K562 (cell line): ENCODE measurements around the gene MTG1. TPM values are rescaled to one million over a fixed set of nuclear protein-coding genes. Genes with fewer than 3 reads are reported as not detected.

Experiments
- ATAC-seq: fragments of 200-7000 bp; cut with Tn5 transposase; 3 replicates; pipeline ENCODE4 v1.9.1; 2020; ENCODE audit warnings: moderate library complexity
- BruUV-seq: library from RNA; stranded (reverse); fragments of 400-500 nt; replicated peaks from 2 replicates; lab custom pipeline; 2021; lab: Mats Ljungman, UMichigan
- CTCF ChIA-PET: fragments of 300-600 bp; formaldehyde crosslinking; extraction: SDS; loops from one replicate; lab custom pipeline; 2021; ENCODE audit warnings: low intra/inter-chr PET ratio; lab: Yijun Ruan, JAX
- POLR2A ChIA-PET: fragments of 300-600, 350-650 bp; sonication (Branson Sonifier 250); formaldehyde crosslinking; extraction: SDS; loops from one replicate; lab custom pipeline; 2021; ENCODE audit warnings: antibody characterized with exemption, inconsistent platforms; lab: Yijun Ruan, JAX
- DNase-seq, 4 experiments: peaks; one replicate each; pipeline versions ENCODE4 v3.0.0 to v3.0.0-alpha.2; 2011 to 2018; ENCODE audit warnings: low spot score in 3 of 4, mixed read lengths in 3 of 4; ENCODE audit errors: extremely low read depth in 1 of 4
- FAIRE-seq: peaks from 2 replicates; lab custom pipeline; 2011; peaks lifted over from hg19 to GRCh38; lab: Jason Lieb, UNC
- H2AFZ ChIP-seq: 2 replicates; pipeline ENCODE4 v1.6.0; 2011; ENCODE audit warnings: low read depth, low read length, control low read depth, inconsistent platforms
- H3K27ac ChIP-seq: fragments of 200-600 bp; 3 replicates; pipeline ENCODE4 v1.8.0; 2011; ENCODE audit warnings: low read depth, mild to moderate bottlenecking, control low read depth, inconsistent platforms, low read length, moderate library complexity, mixed read lengths; ENCODE audit errors: extremely low read depth
- H3K27me3 ChIP-seq, 2 experiments: fragments of 300-600 bp in 1 of 2; 2 replicates in 1 of 2; 3 replicates in 1 of 2; pipeline versions ENCODE4 v1.6.0 to v1.8.0; 2011; ENCODE audit warnings: inconsistent platforms in 2 of 2, low read length in 2 of 2, mild to moderate bottlenecking in 1 of 2, mixed read lengths in 1 of 2, moderate library complexity in 1 of 2; ENCODE audit not compliant: control insufficient read depth in 2 of 2, insufficient read depth in 2 of 2
- H3K36me3 ChIP-seq: fragments of 300-600 bp; 3 replicates; pipeline ENCODE4 v1.8.0; 2011; ENCODE audit warnings: mild to moderate bottlenecking, low read length, inconsistent platforms; ENCODE audit not compliant: control insufficient read depth, insufficient read depth
- H3K4me1 ChIP-seq, 2 experiments: fragments of 200-600 bp in 1 of 2; replicated peaks in 1 of 2; 2 replicates in 1 of 2; 3 replicates in 1 of 2; pipeline versions ENCODE4 v1.5.1 to v1.8.0; 2011; ENCODE audit warnings: inconsistent platforms in 2 of 2, low read length in 2 of 2, mild to moderate bottlenecking in 1 of 2, mixed read lengths in 1 of 2, moderate library complexity in 1 of 2; ENCODE audit not compliant: control insufficient read depth in 2 of 2, insufficient read depth in 2 of 2
- H3K4me2 ChIP-seq: 2 replicates; pipeline ENCODE4 v1.6.1; 2011; ENCODE audit warnings: low read length, control low read depth, inconsistent platforms, mixed read lengths; ENCODE audit not compliant: insufficient read depth
- H3K4me3 ChIP-seq: fragments of 200-600 bp; sonication (generic), shearing (Covaris generic); 2 replicates; pipeline ENCODE4 v1.5.1; 2016; ENCODE audit warnings: control low read depth, inconsistent platforms
- H3K79me2 ChIP-seq: fragments of 200-600 bp; 3 replicates; pipeline ENCODE4 v1.8.0; 2011; ENCODE audit warnings: low read length, inconsistent platforms; ENCODE audit not compliant: control insufficient read depth, insufficient read depth
- H3K9ac ChIP-seq, 2 experiments: 2 replicates each; pipeline versions ENCODE4 v1.6.0 to v1.6.1; 2011; ENCODE audit warnings: low read depth in 2 of 2, low read length in 2 of 2, control low read depth in 1 of 2, inconsistent platforms in 1 of 2, mild to moderate bottlenecking in 1 of 2, mixed read lengths in 1 of 2; ENCODE audit not compliant: insufficient read depth in 1 of 2
- H3K9me1 ChIP-seq: one replicate; pipeline ENCODE4 v1.6.0; 2011; ENCODE audit warnings: inconsistent platforms, mild to moderate bottlenecking, low read length, moderate library complexity; ENCODE audit not compliant: control insufficient read depth, insufficient read depth
- H3K9me3 ChIP-seq: replicated peaks from 2 replicates; pipeline ENCODE4 v1.5.1; 2011; ENCODE audit warnings: low read depth, low read length, inconsistent platforms; ENCODE audit not compliant: control insufficient read depth, insufficient read depth
- H4K20me1 ChIP-seq: replicated peaks from 2 replicates; pipeline ENCODE4 v1.6.1; 2011; ENCODE audit warnings: low read length, inconsistent platforms, mixed read lengths; ENCODE audit not compliant: control insufficient read depth, insufficient read depth
- CBFA2T2 ChIP-seq: fragments of 450-650 bp; conservative IDR thresholded peaks from 2 replicates; pipeline ENCODE4 v1.6.1; 2017; ENCODE audit warnings: mild to moderate bottlenecking
- CTBP1 ChIP-seq: fragments of 450-650 bp; IDR thresholded peaks from 2 replicates; pipeline ENCODE4 v1.6.1; 2016; ENCODE audit warnings: borderline replicate concordance
- ERF ChIP-seq: fragments of 450-650 bp; formaldehyde crosslinking; IDR thresholded peaks from 2 replicates; pipeline ENCODE4 v1.4.0; 2020; ENCODE audit warnings: mild to moderate bottlenecking, mixed read lengths
- JUN ChIP-seq, 2 experiments: sonication (generic) in 1 of 2; formaldehyde crosslinking in 1 of 2; IDR thresholded peaks; 2 replicates each; pipeline versions ENCODE4 v1.6.1 to v1.8.0; 2012 to 2022; ENCODE audit warnings: borderline replicate concordance in 2 of 2, mild to moderate bottlenecking in 2 of 2, improper control_type of control experiment in 1 of 2, low read depth in 1 of 2, low read length in 1 of 2, missing genetic modification reagents in 1 of 2
- L3MBTL2 ChIP-seq: fragments of 450-650 bp; IDR thresholded peaks from 2 replicates; pipeline ENCODE4 v1.6.1; 2016; ENCODE audit warnings: mild to moderate bottlenecking, moderate library complexity
- MAFF ChIP-seq: IDR thresholded peaks from 2 replicates; pipeline ENCODE4 v1.6.1; 2012; ENCODE audit warnings: low read length, improper control_type of control experiment
- NFIX ChIP-seq: fragments of 250-450 bp; sonication (Bioruptor Pico); IDR thresholded peaks from 2 replicates; pipeline ENCODE4 v1.4.0; 2020; ENCODE audit warnings: low read depth, mild to moderate bottlenecking, moderate library complexity
- POLR3A ChIP-seq: IDR thresholded peaks from 2 replicates; pipeline ENCODE4 v1.6.1; 2011; ENCODE audit warnings: borderline replicate concordance, mild to moderate bottlenecking, moderate library complexity; ENCODE audit not compliant: insufficient read length, insufficient read depth; ENCODE audit errors: extremely low read depth
- TAF7 ChIP-seq: fragments of 450-650 bp; IDR thresholded peaks from 2 replicates; pipeline ENCODE4 v1.6.1; 2016; ENCODE audit warnings: missing genetic modification characterization, missing compliant biosample characterization
- ZNF282 ChIP-seq: sonication (generic); formaldehyde crosslinking; IDR thresholded peaks from 2 replicates; pipeline ENCODE4 v1.8.1; 2023; ENCODE audit warnings: missing genetic modification reagents
- ZNF57 ChIP-seq: fragments of 450-650 bp; formaldehyde crosslinking; IDR thresholded peaks from 2 replicates; pipeline ENCODE4 v1.4.0; 2020; ENCODE audit warnings: mild to moderate bottlenecking, moderate library complexity
- ZNF668 ChIP-seq: fragments of 250-450 bp; sonication (Bioruptor Pico); IDR thresholded peaks from 2 replicates; pipeline ENCODE4 v1.8.0; 2022; ENCODE audit warnings: mild to moderate bottlenecking, inconsistent platforms
- ZSCAN32 ChIP-seq: fragments of 450-650 bp; formaldehyde crosslinking; IDR thresholded peaks from 2 replicates; pipeline ENCODE4 v1.4.0; 2020; ENCODE audit warnings: mild to moderate bottlenecking, moderate library complexity
- WGBS: fragments of 100-300 bp; shearing (Covaris generic); methylation state at CpG from one replicate; pipeline ENCODE4 v1.1.6; 2016; ENCODE audit warnings: low coverage, mixed read lengths; ENCODE audit not compliant: insufficient coverage; ENCODE audit errors: missing lambda C conversion rate; 5-methylcytosine and 5-hydroxymethylcytosine counted together
- in situ Hi-C: fragments of 300-500 bp; cut with MboI; formaldehyde crosslinking; loops from 4 replicates; pipeline ENCODE4 v1.15.0; 2018; ENCODE audit warnings: inconsistent platforms, mixed read lengths
- intact Hi-C: fragments of 100-400 bp; cut with micrococcal nuclease; formaldehyde crosslinking; loops from 2 replicates; pipeline ENCODE4 v1.14.2; 2022
- polyA plus RNA-seq, 8 experiments: library from polyadenylated mRNA; depleted of rRNA in 4 of 8; stranded (reverse) in 5 of 8; unstranded in 3 of 8; fragments of >200 nt; fragmentation: Nextera tagmentation in 2 of 8; fragmentation: Illumina TruSeq in 1 of 8; extraction: Ambion mirVana in 2 of 8; extraction: Trizol in 1 of 8; gene quantifications; 2 replicates each; pipeline versions ENCODE4 v1.2.1 to v1.2.3, GENCODE V29; 2011 to 2014; ENCODE audit warnings: inconsistent platforms in 1 of 8, missing spikeins in 1 of 8
- total RNA-seq, 7 experiments: library from RNA; depleted of rRNA in 6 of 7; stranded (reverse); fragments of >200 nt in 6 of 7; fragmentation: Illumina TruSeq in 2 of 7; extraction: Trizol in 2 of 7; gene quantifications; 2 replicates each; pipeline versions ENCODE4 v1.2.1 to v1.2.3, GENCODE V29; 2011 to 2021; ENCODE audit warnings: low replicate concordance in 1 of 7
- TF ChIP-seq, protein P1 (sequence below): sonication (generic); formaldehyde crosslinking; IDR thresholded peaks from 2 replicates; pipeline ENCODE4 v1.8.0; 2022; ENCODE audit warnings: mild to moderate bottlenecking, missing genetic modification reagents

Gene MTG1
- total and polyA plus RNA-seq, 9 of the 15 experiments (the other 6 are each of a cell fraction or from before 2014, with no cell fraction given) = 2.8 to 28.2 (median 15.4) TPM

- CTCF ChIA-PET = no interaction called here
- H3K27me3 ChIP-seq = no peaks in the 10 kb centered on the region
- in situ Hi-C loops = no loop called here
- H3K79me2 ChIP-seq = peaks cover 19% of the 10 kb centered on the region
- H3K27ac ChIP-seq = peak overlapping the region; percentile 83; the same call in 2 of the 3 replicates
- intact Hi-C loops = loop anchor here (5.0 to 10.0 kb wide), 2 partner anchors 34 to 66 kb away; partner anchors contain the start of gene FUOM
- no peak overlapping the region for H3K4me3 ChIP-seq
- H3K4me2 ChIP-seq = peak overlapping the region; percentile 92
- no TSS peak for BruUV-seq
- H3K36me3 ChIP-seq = peaks cover 11% of the 10 kb centered on the region; the same call in 1 of the 3 replicates
- DNase-seq = no peak
- no peaks in the 10 kb centered on the region for H3K9me1 ChIP-seq
- WGBS = 94% methylated on average over 12 of the region's 12 CpGs
- POLR2A ChIA-PET = interaction anchor here (1.6 kb wide), 1 partner anchor 14 kb away, joined by 5 read pairs; no protein-coding TSS in a partner anchor
- H3K9ac ChIP-seq = peak overlapping the region in 1 of 2 experiments; percentile 52; a peak in 2 of 4 replicates
- no peaks in the 10 kb centered on the region for H4K20me1 ChIP-seq
- no peak overlapping the region for H2AFZ ChIP-seq
- TF ChIP-seq CBFA2T2 (no peak), JUN (IDR thresholded peaks at IDR 0.05; ENCODE audit: borderline replicate concordance, low read depth, low read length) (no peak), JUN (CRISPR knock-in tag; IDR thresholded peaks at IDR 0.05; ENCODE audit: borderline replicate concordance) (no peak), L3MBTL2 (no peak), POLR3A (no peak), ZSCAN32 (CRISPR knock-in tag) (no peak), ZNF668 (CRISPR knock-in tag) (no peak), ZNF57 (no peak), CTBP1 (no peak), ZNF282 (CRISPR knock-in tag) (no peak), TAF7 (tag) (no peak), ERF (no peak), NFIX (no peak), MAFF (no peak)
- TF ChIP-seq, protein P1, sequence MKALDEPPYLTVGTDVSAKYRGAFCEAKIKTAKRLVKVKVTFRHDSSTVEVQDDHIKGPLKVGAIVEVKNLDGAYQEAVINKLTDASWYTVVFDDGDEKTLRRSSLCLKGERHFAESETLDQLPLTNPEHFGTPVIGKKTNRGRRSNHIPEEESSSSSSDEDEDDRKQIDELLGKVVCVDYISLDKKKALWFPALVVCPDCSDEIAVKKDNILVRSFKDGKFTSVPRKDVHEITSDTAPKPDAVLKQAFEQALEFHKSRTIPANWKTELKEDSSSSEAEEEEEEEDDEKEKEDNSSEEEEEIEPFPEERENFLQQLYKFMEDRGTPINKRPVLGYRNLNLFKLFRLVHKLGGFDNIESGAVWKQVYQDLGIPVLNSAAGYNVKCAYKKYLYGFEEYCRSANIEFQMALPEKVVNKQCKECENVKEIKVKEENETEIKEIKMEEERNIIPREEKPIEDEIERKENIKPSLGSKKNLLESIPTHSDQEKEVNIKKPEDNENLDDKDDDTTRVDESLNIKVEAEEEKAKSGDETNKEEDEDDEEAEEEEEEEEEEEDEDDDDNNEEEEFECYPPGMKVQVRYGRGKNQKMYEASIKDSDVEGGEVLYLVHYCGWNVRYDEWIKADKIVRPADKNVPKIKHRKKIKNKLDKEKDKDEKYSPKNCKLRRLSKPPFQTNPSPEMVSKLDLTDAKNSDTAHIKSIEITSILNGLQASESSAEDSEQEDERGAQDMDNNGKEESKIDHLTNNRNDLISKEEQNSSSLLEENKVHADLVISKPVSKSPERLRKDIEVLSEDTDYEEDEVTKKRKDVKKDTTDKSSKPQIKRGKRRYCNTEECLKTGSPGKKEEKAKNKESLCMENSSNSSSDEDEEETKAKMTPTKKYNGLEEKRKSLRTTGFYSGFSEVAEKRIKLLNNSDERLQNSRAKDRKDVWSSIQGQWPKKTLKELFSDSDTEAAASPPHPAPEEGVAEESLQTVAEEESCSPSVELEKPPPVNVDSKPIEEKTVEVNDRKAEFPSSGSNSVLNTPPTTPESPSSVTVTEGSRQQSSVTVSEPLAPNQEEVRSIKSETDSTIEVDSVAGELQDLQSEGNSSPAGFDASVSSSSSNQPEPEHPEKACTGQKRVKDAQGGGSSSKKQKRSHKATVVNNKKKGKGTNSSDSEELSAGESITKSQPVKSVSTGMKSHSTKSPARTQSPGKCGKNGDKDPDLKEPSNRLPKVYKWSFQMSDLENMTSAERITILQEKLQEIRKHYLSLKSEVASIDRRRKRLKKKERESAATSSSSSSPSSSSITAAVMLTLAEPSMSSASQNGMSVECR (CRISPR knock-in tag) = no peak
- H3K4me1 ChIP-seq = peaks cover 17 to 65% of the 10 kb centered on the region in 2 experiments
- FAIRE-seq = no peak
- ATAC-seq = no peak
- H3K9me3 ChIP-seq = no peaks in the 10 kb centered on the region
Measured at GRCh38 chr10:133391249-133391635, 2.7 kb upstream of the MTG1 start.
